ENCODE results near the gene OLFML2A.

Gene OLFML2A

GRCh38 chr9:124852121-124852828 lies 75.3 kb downstream of the OLFML2A start:
- DNase-seq (ENCODE audit: low read depth) = no peak
- H3K4me3 ChIP-seq (ENCODE audit: low read length) = no peak overlapping the region; the same call in 1 of the 2 replicates
- no peak for TF ChIP-seq CTCF (conservative IDR thresholded peaks at IDR 0.05; ENCODE audit: low read length)

DNA sequence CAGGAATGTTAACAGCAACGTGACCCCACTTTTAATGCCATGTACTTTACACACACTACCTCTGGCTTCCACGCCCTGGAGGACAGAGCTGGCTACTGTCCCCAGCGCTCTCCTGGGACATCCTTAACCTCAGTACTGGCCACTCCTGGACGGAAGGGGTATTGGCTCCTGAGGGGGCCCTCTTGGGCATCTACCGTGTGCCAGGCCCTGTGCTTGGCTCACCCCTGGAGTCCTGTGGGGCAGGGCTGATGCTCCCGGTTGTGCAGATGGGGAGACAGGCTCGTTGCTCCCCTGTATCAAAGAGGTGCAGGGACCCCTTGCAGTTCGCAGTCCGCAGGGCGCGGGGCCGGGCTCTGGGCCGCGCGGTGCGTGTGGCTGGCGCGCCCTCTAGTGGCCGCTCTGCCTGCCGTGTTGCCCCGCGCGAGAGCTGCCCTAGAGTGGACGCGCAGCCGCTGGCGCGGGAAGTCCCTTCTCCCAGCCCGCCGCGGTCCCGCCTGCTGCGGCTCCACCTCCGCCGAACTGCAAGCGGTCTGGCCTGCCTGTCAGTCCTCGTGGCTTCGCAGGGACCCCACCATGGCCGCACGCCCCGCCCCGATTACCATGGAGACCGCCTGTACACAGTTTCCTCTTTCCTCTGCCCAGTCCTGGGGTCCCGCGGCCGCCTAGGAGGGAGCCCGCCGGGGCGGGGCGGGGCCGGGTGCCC lies 76.0 kb downstream of the OLFML2A start, which contains the start of gene WDR38:
Gene WDR38 (plus strand): TSS at position 632 of the 703 bp plus-strand sequence. CDS start 72 bp downstream, outside the sequence.
- TF ChIP-seq CTCF (conservative IDR thresholded peaks at IDR 0.05; ENCODE audit: low read length) = peak; percentile 72
- DNase-seq (ENCODE audit: low read depth) = peak; percentile 63

GRCh38 chr9:124853605-124854143 lies 76.7 kb downstream of the OLFML2A start:
- DNase-seq (ENCODE audit: low read depth) = no peak
- peak overlapping the region; percentile 63 for H3K4me3 ChIP-seq (ENCODE audit: low read length)

More for the DNA sequence above, 76.0 kb downstream of the OLFML2A start, which contains the start of gene WDR38:
- H3K4me3 ChIP-seq (ENCODE audit: low read length) = peak within 1 kb of the TSS; percentile 63

GRCh38 chr9:124854161-124854560 lies 77.2 kb downstream of the OLFML2A start:
- no peak for TF ChIP-seq CTCF (conservative IDR thresholded peaks at IDR 0.05; ENCODE audit: low read length)
- no peak for DNase-seq (ENCODE audit: low read depth)
- H3K4me3 ChIP-seq (ENCODE audit: low read length) = no peak overlapping the region

More at GRCh38 chr9:124853605-124854143, 76.7 kb downstream of the OLFML2A start:
- TF ChIP-seq CTCF (conservative IDR thresholded peaks at IDR 0.05; ENCODE audit: low read length) = no peak

DNA sequence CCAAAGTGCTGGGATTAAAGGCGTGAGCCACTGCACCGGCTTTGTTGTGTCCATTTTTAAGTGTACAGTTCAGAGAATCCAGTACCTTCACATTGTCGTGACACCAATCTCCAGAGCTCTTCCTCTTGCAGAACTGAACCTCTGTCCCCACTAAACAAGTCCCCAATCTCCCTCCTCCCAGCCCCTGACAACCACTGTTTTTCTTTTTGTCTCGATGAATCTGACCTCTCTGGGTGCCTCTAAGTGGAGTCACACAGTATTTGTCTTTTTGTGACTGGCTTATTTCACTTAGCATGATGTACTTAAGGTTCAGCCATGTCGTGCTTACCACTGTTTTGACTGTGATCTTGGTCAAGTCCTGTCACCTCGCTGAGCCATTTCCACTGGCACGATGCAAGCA lies 77.9 kb downstream of the OLFML2A start:
- H3K4me3 ChIP-seq (ENCODE audit: low read length) = no peak overlapping the region
- DNase-seq (ENCODE audit: low read depth) = no peak
- TF ChIP-seq CTCF (conservative IDR thresholded peaks at IDR 0.05; ENCODE audit: low read length) = no peak

GRCh38 chr9:124855566-124855943 lies 78.6 kb downstream of the OLFML2A start:
- TF ChIP-seq CTCF (conservative IDR thresholded peaks at IDR 0.05; ENCODE audit: low read length) = no peak
- no peak for DNase-seq (ENCODE audit: low read depth)
- H3K4me3 ChIP-seq (ENCODE audit: low read length) = no peak overlapping the region
